ENCODE data around the gene ACBD3.

The ACBD3 gene

DNA sequence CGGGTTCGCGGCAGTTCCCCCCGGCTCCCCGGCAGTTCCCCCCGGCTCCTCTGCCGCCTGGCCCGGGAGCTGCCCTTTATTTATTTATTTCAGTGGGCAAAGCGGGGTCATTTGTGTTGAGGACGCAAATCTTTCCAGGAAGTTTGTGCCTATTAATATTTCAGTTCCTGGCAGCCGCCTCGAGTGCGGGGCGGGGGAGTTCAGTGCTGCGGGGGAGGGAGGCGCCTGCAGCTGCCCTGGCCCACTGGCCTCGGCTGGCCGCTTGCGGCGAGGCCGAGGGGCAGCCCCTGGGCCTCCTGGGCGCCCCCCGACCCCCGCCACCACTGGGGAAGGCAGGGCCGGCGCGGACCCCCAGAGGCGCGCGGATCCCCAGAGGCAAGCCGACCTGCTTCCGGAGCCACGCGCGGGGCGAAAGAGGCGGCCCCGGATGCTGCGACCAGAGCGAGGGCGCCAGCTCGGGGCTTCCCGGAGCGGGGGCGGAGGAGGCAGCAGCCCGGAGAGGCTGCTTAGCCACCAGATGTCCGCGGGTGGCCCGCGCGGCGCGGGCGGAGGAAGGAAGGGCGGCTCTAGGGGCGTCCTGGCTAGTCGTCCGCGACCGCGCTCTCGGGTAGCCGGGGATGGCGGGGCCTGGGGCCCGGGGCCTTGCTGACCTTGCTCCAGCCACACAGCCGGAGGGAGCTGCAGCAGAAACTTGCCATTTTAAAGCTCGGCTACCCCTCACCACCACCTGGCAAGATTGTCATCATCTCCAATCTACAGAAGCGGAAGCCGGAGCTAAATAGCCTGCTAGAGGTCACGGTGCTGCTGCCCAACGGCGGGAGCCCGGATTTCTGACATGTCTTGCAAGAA, 76.1 kb downstream of the ACBD3 start:
- DNase-seq: no peak

DNA sequence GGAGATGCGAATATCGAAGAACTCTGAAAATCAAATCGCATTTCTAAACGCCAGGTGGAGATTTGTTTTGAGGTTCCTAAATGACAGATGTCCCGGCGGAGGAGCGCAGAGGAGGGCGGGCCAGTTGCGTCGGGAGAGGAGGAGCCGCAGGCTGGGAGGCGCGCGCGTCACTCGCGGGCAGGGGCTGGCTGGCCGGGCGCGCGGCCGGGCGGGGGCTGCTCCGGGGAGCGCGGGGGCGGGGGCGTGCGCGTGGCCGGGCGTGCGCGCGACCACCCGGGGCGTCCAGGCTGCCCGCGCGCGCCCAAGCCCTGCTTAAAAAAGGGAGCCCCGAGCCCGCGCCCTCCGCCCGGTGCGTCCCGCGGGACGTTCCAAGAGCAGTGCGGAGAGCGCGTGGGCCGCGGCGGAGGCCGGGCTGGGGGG, 76.7 kb downstream of the ACBD3 start:
- DNase-seq: peak; percentile 86

DNA sequence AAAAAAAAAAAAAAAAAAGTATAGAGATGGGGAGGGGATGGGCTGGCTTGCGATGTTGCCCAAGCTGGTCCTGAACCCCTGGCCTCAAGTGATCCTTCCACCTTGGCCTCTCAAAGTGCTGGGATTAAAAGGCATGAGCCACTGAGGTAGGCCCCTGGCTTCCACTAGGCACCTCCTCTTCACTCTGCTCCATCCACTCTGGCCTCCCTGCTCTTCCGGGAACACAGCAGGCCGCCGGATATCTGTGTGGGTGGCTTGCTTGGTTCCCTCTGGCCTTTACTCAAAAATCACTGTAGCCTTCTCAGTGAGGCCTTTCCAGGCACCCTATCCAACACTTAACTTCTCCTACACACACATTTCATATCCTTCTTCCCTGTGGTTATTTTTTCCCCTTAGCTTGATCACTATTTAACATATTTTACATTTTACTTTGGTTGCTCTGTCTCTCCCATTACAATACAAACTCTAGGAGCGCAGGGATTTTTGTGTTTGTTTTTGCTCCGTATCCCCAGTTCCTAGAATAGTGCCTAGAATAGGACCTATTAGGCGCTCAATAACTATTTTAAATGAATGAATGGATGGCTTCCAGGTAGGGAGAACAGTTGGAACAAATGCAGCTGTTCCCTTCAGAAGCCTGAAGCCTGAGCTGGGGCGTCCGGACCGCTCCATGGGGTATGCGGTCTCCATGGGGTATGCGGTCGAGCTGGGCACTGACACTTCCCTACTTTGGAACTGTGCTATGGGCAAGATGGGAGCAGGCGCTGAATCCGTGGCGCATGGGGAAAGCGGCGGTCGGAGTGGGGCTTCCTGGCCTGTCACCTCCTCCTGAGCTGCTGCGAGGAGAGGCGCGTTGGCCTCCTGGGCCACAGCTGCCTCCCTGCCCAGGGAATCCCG, 77.4 kb downstream of the ACBD3 start:
- DNase-seq: no peak

DNA sequence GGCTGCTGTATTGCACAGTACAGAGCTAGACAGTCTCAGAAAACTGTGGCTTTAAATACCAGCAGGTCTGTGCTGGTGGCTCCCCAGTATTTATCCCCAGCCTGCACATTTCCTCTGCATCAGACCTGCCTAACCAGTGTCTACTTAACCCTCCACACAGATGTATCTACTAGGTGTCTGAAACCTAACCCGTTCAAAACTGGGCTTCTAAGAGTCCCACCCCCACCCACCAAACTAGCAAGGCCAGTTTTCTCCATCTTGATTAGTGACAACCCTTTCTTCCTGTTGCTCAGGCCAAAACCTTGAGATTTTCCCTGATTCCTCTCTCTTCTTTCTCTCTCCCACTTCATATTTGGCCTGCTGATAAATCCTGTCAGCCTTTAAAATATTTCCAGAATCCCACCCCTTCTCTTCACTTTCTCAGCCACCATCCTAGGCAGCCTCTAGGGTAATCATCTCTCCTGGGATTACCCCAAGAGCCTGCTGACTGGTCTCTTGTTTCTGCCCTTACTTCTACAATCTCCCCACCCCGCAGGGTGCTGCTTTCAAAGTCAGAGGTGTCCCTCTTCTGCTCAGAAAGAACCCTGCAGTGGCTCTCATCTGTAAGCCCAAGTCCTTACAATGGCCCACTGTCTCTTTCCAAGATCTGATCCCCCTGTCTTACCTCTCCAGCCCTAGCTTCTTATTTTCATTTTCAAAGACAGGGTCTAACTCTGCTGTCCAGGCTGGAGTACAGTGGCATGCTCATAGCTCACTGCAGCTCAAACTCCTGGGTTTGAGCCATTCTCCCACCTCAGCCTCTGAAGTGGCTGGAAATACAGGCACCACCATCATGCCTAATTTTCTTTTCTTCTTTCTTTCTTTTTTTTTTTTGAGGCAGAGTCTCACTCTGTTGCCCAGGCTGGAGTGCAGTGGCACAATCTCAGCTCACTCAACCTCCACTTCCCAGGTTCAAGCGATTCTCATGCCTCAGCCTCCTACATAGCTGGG, 78.8 kb downstream of the ACBD3 start:
- DNase-seq: no peak

DNA sequence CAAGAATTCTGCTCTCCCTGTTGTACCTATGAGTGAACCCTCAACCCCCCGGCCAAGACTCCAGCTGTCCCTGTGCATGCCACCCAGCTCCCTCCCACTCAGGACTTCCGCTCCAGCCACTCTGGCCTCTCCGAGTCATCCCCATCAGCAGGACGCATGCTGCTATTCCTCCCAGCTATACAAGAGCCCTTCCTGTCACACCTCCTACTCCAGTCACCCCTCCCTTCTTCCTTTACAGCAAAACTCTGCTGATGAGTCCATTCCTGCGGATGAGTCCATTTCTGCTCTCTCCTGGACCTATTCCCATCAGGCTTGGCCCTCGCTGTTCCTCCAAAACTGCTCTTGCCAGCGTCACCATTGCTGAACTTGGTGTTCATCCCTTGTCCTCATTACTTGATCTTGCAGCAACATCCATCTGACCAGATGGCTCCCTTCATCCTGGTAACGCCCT, 81.8 kb downstream of the ACBD3 start:
- DNase-seq: no peak

DNA sequence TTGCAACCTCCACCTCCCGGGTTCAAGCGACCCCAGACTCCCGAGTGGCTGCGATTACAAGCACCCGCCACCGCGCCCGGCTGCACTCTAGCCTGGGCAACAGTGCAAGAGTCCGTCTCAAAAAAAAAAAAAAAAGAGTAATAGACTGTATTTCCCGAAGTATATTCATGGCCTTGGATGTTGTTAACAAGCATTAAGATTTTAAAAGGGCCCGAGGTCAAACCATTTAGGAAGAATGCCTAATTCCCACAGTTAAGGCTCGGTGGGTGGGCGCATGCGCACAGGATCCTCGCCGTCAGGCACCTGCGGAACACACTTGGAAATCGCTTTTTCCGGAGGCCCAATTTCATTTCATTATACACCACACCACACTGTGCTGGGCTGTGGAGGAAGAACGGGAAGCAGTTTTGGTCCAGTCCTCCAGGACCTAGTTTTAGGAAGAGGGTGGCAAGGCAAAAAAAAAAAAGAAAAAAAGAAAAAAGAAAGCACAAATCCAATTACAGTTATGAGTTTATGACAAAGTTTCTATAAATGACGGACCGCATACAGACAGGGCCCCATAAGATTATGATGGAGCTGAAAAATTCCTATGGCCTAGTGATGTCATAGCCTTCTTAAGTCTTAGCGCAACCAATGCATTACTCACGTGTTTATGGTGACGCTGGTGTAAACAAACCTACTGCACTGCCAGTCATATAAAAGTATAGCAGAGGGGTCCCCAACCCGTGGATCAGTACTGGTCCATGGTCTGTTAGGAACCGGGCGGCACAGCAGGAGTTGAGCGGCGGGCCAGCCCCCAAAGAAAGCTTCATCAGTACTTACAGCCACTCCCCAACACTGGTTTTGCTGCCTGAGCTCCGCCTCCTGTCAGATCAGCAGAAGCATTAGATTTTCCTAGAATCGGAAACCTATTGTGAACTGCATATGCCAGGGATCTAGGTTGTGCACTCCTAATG, 85.8 kb downstream of the ACBD3 start:
- no peak for DNase-seq

DNA sequence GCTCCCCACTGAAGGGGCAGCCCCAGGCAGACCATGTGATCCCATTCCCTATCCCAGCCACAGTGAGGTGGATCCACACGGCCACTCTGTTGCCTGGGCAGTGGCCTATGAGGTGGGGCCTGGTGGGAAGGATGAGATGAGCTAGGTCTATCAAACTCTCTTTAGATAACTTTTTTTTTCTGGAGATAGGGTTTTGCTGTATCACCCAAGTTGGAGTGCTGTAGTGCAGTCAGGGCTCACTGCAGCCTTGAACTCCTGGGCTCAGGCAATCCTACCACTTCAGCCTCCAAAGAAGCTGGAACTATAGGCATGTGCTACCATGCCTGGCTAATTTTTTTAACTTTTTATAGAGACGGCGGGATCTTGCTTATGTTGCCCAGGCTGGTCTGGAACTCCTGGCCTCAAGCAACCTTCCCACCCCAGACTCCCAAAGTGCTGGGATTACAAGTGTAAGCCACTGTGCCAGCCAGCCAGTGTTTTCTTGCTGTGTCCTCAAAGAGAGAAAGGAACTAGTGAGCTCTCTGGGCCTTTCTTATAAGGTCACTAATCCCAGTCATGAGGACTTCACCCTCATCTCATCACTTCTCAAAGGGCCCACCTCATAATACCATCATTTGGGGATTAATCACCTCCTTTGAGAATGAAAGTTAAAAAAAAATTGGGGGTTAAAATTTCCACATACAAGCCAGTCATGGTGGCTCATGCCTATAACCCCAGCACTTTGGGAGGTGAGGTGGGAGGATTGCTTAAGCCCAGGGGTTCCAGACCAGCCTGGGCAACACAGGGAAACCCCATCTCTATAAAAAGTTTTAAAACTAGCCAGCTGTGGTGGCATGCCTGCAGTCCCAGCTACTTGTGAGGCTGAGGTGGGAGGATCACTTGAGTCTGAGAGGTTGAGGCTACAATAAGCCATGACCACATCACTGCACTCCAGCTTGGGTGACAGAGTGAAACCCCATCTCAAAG, 87.4 kb downstream of the ACBD3 start:
- DNase-seq: no peak

DNA sequence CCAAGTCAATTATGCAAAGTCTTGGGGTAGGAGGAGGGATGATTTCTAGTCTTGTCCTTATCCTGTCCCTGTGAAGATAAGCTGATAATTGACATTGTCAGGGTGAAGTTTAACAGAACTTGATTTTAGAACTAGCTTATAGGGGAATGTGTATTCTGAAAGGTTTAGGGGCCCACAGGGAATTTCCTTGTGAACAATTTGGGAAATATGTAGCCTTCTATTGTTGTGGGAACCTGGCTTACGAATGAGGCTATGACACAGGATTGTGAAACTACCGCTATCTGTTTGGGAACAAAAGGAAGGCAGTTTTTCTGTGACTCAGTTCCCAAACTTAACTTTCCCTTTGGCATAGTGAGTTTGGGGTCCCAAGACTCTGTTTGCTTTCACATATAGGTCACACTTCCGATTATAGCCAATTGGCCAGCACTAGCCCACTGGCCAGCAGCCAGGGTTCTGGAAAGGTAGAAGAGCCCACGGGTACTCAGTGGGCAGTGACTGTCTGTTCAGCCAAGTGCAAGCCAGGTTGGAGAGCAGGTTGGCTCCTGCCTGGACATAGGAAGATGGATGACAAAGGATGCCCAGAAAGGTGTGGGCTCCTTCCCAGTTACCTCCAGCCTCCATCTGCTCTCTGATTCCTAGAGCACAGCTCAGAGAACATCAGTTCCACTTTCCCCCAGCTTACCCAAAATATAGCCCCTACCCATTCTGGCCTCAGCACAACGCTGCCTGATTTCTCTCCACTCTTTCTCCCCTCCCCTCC, 88.5 kb downstream of the ACBD3 start:
- no peak for DNase-seq

DNA sequence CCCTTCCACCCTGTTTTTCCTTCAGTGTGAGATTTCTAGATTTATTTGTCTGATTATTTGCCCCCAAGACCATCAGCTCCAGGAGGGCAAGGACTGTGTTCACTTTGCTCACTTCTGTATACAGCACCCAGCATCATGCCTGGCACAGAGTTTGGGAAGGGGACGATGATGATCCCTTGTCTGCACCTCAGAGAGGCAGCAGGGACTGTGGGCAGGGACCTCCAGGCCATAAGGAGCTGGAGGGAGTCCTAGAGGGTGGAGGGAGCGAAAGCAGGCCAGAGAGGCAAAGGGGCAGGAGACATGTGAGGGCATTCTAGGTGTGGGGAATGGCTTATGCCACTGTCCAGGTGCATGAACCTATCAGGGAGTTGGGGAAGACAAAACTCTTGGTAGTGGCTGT, 91.3 kb downstream of the ACBD3 start:
- no peak for DNase-seq
